Stimulated activated CD8-positive, alpha-beta memory T cell treated with anti-CD3 and anti-CD28 coated beads, Interleukin-4, amount 100 ng/mL, for 1 hour (primary cell): Measurements from ENCODE around the gene CD300H.
A peak's percentile ranks its signal among the peaks of the same experiment; 100 is the strongest.
"Not testable (repeated sequence)": the region's sequence is repeated elsewhere in the genome, so short reads cannot be mapped to it uniquely, and the experiment has no call there.

ENCODE experiments used
- DNase-seq, 2 donors: peaks; one replicate each; pipeline ENCODE4 v3.0.0-alpha.2; 2020; ENCODE audit warnings: low read depth in 2 of 2, low spot score in 1 of 2

CD300H gene

GRCh38 chr17:74528491-74529199, 38.7 kb downstream of the CD300H start:
- no peak for DNase-seq

DNA sequence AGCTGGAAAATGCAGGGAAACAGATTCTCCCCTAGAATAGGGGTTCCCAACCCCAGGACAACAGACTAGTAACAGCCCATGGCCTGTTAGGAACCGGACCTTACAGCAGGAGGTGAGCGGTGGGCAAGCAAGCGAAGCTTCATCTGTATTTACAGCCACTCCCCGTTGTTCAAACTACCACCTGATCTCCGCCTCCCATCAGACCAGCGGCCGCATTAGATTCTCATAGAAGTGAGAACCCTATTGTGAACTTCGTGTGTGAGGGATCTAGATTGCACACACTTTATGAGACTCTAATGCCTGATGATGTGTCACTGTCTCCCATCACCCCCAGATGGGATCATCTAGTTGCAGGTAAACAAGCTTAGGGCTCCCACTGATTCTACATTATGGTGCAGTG, 39.6 kb downstream of the CD300H start:
- DNase-seq: no peak

- DNase-seq: no peak
Observed at GRCh38 chr17:74527081-74527480, 40.2 kb downstream of the CD300H start.

DNA sequence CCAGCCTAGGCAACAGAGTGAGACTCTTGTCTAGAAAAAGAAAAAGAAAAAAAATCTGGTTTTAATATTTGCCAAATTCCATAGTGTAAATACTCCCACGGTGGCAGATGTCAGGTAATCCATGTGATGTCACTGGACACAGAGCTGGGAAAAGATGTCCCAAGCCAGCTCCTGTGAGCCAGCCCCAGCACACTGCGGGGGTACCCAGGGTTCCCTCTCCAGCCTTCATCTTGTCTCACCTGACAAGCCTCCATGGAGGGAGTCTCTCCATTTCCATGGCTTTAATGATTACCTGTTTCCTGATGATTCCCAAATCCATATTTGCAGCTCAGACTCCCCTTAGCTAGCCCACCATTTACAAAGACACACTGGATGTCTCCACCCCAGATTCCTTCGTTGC, 40.6 kb downstream of the CD300H start:
- no peak for DNase-seq

DNA sequence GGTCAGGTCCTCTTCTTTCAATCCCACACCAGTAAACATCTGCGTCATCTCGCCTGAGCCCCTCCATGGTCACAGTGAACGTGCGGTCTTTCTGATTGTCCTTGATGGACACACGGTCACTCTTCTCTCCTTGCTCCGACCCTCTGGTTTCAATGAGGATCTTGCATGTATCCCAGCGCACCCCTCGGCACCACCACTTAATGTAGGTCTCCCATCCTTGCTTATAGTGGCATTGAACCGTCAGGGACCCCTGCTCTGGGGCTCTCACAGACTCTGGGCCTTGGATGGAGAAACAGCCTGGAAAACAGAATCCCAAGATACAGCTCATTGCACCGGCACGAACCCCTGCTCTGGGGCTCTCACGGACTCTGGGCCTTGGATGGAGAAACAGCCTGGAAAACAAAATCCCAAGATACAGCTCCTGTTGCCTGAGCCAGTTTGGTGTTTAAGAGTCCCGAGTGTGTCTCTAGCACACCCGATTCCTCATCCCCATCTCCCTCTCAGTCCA, 41.5 kb downstream of the CD300H start:
- DNase-seq: no peak

- DNase-seq: no peak
Observed at GRCh38 chr17:74525465-74525725, 41.9 kb downstream of the CD300H start.

DNA sequence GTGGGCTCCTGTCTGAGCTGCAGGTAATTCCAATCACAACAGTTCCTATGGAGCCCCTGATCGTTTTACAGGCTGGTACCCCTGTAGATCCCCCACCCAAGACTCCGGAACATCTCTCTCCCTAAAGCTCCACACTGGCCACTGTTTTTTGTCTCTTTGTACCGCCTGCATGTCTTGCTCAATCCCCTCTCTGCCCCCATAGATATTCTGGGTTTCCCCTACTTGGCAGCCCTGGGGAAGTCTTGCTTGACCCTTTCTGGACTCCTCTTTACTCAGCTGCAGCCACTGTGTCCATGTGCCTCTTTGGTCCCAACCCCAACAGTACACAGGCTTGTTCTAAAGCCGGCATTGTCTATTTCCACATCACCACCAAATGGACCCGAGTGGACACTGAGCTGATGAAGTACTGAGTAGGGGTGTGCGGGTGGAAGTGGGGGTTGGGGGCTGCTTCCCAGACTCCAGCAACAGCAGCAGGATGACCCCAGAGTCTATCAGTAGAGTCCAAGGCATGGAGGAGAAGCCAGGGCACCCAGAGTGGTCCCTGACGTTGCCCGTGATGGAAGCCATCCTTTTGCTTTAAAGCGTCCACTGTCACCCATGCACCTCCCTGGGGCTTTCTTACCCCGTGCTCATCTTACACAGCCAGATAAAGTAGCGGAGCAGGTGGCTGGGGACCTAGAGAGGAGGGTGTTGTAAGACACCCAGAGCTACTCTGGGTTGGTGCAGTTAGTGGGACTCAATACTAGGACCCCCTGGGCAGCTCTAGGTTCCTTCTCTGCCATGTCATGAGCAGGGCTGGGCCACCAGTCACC, 42.5 kb downstream of the CD300H start:
- DNase-seq: no peak

DNA sequence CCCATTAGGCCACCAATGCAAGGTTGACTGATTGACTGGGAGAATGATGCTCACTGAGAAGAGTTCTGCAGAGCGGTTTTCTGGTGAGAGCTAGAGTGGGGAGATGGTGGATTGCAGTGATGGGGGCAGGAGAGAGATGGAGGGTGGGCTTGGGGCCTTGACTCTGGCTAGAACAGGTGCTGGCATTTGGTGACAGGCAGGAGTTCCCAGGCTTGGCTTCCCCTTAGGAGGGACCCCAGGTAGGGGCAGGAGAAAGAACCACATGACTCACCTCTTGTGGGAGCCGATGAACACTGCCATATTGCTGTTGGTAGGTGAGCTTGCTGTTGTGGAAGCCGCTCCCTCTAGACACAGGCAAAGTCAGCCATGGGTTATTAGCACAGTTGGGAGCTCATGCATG, 44.0 kb downstream of the CD300H start:
- DNase-seq: no peak

DNA sequence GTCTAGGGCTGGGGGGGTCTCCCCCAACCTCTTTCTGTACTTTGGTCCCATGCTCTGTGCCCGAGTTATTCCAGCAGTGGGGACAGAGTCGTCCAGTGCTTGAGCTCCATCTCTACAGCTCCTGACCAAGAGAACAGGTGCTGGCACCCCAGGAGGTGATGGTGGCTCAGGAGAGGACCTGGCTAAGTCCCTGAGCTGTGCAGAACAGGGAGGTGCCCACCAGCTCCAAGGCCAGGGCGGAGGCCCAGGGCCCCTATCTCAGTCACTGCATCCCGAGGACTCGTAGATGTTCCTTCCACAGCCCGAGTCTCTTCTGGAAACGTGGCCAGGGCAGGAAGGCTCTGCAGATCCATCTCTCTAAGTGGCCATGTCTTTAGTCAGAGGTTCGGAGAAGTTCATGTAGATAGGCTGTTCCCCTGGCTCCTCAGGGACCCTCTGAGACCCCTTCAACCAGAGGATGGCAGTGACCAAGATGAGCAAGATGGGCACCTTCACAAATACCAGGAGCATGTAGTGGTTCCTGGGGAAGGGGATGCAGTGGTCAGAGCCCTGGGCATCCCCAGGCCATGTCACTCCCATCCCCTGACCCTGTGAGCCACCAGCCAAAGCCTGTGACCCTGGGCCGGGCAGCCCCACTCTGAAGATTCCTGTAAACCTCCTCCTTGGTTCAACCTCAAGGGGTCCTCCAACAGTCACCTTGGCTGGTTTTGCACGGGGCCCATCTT, 44.8 kb downstream of the CD300H start:
- no peak for DNase-seq

DNA sequence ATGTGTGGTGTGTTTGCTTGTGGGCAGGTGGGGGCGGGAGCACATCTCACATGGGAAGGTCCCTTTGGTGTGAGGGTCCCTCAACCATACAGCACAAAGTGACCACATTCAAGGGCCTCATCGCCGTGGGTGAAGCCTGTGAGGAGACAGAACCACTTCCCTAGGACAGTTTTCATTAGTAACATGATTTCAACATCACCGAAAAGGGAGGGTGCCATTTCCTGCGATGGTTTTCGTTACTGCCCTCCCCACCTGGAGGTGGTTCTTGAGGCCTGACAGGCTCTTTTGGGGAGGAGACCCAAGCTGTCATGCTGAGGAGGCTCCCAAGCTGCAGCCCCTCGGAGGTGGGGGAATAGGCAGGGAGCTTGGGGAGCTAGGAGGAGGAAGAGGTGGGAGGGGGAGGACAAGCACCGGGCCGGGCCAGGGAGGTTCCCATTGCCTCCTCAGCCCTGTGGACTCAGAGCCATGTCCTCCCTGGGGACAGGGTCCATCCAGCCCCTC, 45.6 kb downstream of the CD300H start:
- DNase-seq: no peak

DNA sequence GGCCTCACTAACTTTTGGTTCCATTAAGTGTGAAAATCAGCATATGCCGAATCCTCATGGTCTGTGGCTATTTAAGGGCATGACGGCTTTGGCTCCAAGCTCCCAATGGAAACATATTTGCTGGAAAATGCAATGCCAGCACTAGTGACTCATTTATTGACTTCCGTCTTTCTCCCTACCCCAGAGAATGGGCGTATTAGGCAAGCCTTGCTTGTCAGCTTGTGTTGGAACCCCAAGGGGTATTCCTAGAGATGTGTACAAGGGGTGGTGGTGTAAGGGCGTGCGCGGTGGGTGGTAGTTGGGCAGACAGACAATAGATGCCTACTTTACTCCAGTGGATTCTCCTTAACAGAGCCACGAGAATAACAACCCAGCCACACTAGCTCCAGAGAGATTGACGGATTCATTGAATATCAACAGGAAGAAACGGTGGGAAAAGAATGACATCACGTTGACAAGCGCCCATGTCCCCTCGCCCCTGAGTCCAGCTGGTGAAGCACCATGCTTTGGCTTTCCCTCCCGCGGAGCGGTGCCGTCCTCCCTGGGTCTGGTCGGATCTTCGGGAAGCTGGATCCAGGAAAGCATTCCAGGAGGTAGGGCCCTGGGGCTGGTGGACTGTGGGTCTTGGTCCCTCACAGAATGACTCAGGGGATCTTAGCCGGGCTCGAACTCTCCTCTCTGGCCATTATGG, 46.4 kb downstream of the CD300H start:
- no peak for DNase-seq

DNA sequence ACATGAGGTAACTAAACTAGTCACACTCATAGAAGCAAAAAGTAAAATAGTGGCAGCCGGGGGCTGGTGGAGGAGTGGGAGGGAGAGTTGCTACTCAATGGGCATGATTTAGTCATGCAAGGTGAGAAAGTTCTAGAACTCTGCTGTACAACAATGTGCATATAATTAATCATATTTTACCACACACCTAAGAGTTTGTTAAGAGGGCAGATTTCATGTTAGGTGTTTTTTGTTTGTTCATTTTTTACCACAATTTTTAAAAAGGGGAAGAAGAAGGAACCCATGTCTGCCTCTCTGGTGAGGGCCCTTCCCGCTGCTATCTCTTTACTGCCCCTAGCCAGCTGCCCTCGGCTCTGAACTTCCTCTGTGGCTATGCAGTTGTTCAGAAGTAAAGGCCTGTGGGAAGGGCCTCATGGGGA, 47.3 kb downstream of the CD300H start:
- DNase-seq: no peak

DNA sequence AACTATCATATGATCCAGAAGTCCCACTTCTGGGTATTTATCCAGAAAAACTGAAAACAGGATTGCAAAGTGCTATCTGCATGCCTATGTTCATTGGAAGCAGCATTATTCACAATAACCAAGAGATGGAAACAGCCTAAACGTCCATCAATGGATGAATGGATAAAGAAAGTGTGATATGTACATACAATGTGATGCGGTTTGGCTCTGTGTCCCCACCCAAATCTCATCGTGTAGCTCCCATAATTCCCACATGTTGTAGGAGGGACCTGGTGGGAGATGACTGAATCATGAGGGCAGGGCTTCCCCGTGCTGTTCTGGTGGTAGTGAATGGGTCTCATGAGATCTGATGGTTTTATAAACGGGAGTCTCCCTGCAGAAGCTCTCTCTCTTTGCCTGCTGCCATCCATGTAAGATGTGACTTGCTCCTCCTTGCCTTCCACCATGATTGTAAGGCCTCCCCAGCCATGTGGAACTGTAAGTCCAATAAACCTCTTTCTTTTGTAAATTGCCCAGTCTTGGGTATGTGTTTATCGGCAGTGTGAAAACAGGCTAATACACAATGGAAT, 48.8 kb downstream of the CD300H start:
- DNase-seq: not testable (repeated sequence)

- no peak for DNase-seq
Observed at GRCh38 chr17:74516561-74517328, 50.6 kb downstream of the CD300H start.

GRCh38 chr17:74515941-74516340, 51.4 kb downstream of the CD300H start:
- no peak for DNase-seq

DNA sequence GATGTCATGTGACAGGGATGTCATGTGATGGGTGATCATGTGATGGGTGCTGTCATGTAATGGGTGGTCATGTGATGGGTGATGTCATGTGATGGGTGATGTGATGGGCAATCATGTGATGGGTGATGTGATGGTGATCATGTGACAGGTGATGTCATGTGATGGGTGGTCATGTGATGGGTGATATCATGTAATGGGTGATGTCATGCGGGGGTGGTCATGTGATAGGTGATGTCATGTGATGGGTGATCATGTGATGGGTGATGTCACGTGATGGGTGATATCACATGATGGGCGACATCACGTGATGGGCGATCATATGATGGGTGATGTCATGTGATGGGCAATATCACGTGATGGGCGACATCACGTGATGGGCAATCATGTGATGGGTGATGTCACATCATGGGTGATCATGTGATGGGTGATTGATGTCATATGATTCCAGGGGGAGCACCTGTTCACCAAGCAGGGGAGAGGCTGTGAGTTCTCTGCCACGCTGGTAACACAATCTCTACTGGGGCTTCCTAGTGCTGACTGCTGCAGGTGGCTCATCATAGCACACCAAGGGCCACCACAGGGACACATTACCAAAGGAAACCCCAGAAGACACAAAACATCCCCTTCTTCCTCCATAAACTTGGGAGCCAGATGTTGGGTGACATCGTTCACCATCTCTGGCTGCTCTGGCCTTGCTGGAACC, 52.5 kb downstream of the CD300H start:
- DNase-seq: no peak

- peak in 1 of 2 donors; percentile 11 for DNase-seq
Observed at GRCh38 chr17:74513987-74514631, 53.2 kb downstream of the CD300H start.

DNA sequence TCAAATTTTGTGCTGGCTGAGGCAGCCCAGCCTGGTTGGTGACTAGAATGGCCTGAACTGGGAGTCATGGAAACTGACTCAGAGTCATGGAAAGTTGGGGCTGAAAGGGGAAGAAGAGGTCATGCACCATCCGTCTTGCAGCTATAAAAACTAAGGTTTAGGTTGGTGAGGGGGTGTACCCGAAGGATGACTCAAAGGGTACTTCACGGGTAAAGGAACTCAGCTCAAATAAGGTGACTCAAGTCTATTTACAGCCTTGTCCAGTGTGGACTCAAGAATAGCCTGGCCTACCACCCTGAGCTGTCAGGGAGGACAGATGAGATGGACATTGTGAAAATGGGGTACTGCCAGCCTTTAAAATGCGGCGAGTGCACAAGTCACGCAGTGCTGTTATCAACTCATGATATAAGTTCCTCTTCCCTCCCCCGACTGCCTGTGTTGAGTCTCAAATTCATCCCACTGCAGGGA, 54.7 kb downstream of the CD300H start:
- no peak for DNase-seq

- DNase-seq: no peak
Observed at GRCh38 chr17:74512036-74512435, 55.3 kb downstream of the CD300H start.
